ENCODE data around the gene GRK4.
"Not testable (repeated sequence)": the region's sequence is repeated elsewhere in the genome, so short reads cannot be mapped to it uniquely, and the experiment has no call there.

The GRK4 gene

DNA sequence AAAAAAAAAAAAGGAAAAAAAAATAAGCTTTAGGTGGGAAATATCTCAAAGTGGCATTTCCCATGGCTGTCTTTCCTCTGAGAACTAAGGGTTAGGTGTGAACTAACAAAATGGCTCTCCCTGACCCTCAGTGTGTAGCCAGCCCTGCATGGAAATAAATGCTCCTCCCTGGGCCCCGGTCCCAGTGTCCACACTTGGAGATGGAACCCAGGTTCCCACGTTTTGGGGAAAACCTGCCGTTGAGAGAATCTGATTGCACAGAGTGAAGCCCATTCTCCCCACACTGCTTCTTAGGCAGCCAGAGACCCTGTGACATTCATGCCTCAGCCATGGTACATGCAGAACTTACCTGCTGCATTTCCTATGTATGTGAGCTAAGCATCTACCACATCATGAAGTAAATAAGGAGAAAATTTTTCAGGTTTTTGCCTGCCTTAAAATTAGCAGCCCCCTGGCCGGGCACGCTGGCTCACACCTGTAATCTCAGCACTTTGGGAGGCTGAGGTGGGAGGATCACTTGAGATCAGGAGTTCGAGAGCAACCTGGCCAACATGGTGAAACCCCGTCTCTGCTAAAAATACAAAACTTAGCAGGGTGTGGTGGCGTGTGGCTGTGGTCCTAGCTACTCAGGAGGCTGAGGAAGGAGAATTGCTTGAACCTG, 76.5 kb downstream of the GRK4 start:
- DNase-seq (ENCODE audit: low read depth), result no peak

DNA sequence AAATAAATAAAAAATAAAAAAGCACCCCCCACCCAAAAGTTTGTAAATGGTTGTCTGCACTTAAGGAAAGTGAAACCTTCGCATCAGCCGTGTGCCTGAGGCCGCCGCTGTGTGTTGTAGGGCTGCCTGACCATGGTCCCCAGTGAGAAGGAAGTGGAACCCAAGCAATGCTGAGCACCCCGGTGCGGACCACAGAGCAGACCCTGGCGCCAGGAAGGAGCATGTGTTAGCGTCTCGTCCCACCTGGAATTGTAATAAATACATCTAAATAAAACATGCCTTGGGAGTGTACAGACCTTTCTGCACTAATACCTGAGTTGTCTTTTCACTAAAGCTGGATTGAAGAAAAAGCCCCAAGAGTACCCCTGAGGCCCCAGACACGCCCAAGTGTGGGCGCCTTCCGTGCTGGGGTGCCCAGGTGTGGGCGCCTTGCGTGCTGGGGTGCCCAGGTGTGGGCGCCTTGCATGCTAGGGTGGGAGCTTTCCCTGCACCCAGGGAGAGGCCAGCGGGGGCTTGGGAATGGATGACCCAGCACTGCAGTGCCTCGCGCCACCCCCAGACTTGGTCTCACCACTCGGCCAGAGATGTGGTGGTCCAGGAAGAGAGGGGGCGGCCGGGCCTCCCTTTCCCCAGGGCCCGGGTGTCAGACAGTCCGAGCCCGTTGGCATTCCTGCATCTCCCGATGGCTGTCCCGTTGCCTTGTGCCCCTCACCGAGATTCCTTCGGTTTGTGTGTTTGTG, 77.3 kb downstream of the GRK4 start:
- no peak for DNase-seq (ENCODE audit: low read depth)

DNA sequence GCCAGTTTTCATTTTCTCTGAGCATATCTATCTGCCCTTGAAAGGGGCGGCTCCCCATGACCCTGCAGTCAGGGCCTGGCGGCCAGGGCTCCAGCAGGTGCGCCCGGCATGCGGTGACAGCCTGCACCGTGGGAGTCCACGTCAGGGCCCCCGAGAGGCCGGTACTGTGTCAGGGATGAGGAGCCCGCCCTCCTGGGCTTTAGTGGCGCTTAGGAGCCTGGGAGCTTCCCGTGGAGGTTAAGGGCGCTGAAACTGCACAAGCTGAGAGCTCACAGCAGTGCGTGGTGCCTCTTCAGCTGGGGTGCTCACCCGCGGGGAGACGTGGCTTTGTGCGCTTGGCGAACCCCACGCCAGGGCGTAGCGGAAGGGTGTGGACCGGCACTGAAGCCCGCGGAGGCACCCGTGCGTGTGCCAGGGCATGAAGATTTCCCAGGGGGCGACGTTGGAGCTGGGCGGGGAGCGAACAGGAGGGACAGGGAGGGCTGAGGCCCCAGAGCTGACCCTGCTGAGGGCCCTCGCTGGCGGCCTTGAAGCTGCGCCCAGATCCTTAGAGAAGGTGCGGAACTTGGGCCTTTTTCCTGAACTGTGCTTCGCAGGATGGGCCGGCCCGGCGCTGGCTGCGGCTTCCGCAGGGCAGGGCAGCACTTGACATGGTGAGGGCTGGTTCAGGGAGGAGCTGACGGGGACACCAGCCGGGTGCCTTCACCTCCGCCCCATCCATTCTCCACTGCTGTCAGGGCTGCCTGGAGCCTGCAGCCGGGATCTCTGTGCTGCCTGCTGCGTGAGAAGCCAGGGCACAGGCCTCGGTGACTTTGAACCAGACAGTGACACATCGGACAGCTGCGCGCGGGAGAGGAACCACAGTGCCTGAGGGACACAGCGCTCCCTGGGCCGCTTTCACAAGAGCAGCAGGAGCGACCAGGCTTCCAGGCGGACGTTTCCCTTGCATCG, 78.1 kb downstream of the GRK4 start:
- peak; percentile 21 for DNase-seq (ENCODE audit: low read depth)

DNA sequence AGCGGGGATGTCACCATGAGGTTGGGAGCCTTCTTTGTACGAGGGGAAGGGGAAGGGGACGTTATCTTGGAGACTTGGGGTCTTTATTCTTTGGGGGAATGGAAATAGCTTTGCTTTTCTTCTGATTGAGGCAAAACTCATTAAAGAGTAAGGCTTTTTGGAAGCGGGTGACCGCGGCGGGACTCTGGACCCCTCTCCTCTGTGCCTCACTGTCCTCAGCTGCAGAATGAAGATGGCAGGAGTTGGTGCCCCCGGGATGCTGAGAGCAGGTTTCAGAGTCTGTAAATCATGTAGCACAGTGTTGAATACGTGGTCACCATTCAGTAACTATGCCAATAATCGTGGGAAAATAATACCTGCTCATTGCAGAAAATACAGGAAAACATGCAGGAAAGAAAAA, 78.9 kb downstream of the GRK4 start:
- DNase-seq (ENCODE audit: low read depth), result no peak

DNA sequence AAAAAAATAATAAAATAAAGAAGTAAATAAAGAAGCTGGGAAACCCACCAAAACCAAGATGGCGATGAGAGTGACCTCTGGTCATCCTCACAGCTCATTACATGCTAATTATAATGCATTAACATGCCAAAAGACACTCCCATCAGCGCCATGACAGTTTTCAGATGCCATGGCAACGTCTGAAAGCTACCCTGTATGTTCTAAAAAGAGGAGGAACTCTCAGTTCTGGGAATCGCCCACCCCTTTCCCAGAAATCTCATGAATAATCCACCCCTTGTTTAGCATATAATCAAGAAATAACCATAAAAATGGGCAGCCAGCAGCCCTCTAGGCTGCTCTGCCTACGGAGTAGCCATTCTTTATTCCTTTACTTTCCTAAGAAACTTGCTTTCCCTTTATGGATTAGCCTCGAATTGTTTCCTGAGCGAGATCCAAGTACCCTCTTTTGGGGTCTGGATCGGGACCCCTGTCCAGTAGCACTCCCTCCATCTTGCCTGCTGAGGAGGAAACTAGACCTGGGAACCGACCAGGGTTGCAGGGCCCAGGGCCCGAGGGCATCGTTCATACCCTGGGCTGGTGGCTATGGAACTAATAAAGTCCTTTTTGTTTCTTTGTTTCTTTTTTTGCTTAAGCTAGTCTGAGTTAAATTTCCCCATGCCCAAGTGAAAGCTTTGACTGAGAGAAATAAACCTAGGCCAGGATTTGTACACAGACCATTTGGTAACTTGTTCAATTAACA, 80.1 kb downstream of the GRK4 start:
- no peak for DNase-seq (ENCODE audit: low read depth)

DNA sequence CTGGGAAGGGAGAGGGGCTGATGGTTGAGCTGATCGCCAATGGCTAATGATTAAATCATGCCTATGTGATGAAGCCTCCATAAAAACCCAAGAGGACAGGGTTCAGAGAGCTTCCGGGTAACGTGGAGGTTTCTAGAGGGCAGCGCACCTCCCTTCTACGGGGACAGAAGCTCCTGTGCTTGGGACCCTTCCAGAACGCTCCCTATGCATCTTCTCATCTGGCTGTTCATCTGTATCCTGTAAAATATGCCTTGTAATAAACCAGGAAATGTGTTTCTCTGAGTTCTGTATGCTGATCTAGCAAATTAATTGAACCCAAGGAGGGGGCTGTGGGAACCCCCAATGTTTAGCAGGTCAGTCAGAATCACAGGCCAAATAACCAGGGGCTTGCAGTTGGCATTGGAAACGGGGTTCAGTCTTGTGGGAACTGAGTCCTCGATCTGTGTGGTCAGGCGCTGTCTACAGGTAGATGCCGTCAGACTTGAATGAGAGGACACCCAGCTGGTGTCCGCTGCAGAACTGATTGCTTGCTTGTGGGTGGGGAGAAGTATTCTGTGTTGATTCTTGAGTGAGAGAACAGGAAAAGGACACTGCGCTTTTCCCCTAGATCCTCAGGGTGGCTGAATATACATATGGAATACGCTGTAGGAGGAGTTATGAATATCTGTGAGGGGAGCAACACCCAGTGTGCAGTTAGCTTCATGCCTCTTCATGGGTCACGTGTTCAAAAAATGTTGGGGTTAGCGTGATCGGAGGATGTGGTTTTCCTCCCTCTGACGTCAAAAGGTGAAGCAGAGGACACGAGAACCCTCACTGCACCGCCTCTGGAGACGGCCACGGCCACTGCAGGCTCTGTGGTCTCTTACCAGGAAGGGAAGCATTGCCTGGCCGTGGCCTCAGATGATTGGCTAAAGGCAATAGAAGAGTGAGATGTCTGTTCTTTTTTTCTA, 81.8 kb downstream of the GRK4 start:
- peak; percentile 85 for DNase-seq (ENCODE audit: low read depth)

DNA sequence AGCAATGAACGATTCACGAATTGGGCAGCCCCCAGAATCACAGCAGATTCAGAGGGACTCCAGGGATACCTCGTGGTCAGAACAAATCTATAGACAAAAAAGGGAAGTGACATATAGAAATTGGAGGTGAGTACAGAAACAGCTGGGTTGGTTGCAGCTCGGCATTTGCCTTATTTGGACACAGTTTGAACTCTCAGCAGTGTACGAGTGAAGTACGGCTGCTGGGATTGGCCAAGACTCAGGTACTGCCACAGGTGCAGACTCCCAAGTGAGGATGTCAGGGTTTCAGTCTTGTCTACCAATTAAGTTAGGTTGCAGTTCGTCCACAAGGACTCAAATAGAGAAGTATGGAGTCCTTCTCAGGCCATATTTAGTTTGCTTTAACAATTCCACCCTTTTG, 82.8 kb downstream of the GRK4 start:
- DNase-seq (ENCODE audit: low read depth), result no peak

DNA sequence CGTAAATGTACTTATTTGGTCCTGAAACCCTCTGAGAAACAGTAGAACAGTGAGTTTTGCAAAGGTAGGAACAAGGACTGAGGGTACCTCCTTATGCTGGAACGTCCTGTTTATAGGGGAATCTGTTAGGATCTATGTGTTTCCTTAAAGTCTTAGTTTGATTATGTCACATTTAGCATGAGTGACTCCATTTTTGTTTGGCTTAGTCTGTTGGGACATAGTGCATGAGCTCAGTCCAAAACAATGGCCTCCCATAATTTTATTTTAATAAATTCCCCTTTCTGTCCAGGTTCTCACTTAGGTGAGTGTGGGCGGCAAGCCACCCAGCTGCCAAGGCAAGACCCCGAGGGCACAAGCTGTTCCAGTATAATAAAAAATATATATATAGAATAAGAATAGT, 83.3 kb downstream of the GRK4 start:
- no peak for DNase-seq (ENCODE audit: low read depth)

DNA sequence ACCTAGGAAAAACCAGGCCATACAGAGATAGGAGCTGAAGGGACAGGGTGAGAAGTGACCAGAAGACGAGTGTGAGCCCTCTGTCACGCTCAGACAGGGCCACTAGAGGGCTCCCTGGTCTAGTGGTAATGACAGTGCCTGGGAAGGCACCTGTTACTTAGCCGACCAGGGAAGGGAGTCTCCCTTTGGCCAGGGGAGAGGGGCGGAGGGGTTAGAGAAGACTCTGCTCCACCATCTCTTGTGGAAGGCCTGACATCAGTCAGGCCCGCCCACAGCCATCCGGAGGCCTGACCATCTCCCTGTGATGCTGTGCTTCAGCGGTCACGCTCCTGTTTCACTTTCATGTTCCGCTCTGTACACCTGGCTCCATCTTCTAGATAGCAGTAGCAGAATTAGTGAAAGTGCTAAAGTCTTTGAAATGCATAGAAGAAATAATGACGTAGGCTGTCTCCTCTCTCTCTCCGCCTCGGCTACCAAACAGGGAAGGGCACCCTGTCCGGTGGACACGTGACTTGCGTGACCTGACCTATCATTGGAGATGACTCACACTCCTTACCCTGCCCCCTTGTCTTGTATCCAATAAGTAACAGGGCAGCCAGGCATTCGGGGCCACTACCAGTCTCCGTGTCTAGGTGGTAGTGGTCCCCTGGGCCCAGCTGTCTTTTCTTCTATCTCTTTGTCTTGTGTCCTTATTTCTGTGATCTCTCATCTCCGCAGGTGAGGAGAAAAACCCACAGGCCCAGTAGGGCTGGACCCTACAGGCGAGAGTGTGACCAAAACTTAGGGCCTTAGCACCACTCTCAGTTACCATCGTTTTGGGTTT, 84.3 kb downstream of the GRK4 start:
- peak; percentile 48 for DNase-seq (ENCODE audit: low read depth)

DNA sequence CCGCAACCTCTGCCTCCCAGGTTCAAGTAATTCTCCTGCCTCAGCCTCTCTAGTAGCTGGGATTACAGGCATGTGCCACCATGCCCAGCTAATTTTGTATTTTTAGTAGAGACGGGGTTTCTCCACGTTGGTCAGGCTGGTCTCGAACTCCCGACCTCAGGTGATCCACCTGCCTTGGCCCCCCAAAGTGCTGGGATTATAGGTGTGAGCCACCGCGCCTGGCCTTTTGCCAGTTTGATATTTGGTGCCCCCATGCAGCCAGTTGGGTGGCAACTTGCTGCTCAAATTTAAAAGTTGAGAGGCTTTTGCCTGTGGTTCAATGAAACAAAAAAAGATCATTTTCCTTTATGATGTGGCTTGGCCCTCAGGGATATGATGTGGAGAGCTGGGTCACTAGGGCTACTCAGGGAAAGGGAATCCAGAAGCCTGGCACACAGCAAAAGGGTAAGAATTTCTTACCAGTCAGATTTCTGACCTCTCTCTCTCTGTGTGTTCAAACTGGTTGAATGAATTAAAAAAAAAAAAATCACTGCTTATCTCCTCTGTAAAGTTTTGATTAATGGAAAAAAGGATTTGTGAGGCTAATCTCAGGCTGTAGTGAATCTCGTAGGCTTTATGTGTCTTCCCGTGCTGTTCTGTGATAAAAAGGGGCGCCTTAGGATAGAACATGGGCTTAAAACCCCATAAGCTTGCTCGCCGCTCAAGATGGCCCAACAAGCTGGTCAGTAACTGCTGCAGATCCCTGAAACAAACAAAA, 87.9 kb downstream of the GRK4 start:
- not testable (repeated sequence) for DNase-seq (ENCODE audit: low read depth)

DNA sequence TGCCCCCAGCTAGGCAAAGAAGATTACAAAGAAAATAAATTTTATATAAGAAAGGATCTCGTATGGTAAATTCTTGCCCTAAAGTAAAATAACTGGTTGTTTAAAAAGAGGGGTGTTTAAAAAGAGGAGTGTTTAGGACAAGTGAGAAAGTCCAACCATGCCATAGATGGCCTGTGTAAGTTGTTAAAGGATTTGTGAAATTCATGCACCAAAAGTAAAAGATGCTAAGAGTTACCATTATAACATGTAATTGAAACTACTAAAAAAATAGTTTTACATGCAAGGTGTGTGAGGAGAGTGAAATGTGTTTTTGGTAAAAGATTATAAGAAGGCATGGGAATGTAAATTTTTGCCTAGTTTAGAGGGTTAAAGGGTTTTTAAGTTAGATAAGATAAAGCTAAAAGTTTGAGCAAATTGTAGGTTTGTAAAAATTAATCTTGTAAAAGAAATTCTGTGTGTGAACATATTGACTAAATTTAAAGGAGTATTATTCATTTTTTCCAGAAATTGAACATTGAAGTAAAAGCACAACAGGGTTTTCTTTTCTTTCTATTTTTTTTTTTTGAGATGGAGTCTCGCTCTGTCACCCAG, 90.9 kb downstream of the GRK4 start:
- no peak for DNase-seq (ENCODE audit: low read depth)

DNA sequence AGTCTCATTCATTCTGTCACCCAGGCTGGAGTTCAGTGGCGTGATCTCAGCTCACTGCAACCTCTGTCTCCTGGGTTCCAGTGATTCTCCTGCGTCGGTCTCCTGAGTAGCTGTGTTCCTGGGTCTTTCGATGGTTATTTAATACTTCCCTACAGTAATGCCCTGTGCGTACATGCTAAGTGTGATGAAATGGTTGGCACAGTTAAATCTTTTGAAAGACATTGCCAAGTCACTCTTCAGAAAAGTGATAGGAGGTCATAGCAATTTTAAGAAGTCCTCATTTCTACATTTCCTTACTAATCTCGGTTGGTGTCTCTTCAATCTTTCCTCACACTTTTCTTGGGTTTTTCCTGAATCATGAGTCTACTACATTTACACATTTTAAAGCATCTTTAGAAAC, 96.6 kb downstream of the GRK4 start:
- no peak for DNase-seq (ENCODE audit: low read depth)

DNA sequence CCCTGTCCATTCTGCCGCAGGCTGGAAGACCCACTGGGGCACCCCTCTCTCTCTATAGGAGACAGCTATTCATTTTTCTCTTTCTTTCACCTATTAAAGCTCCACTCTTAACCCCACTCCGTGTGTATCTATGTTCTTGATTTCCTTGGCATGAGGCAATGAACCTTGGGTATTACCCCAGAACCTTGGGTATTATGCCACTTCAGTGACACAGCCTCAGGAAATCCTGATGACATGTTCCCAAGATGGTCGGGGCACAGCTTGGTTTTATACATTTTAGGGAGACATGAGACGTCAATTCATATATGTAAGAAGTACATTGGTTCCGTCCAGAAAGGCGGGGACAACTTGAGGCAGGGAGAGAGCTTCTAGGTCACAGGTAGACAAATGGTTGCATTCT, 97.6 kb downstream of the GRK4 start:
- no peak for DNase-seq (ENCODE audit: low read depth)

DNA sequence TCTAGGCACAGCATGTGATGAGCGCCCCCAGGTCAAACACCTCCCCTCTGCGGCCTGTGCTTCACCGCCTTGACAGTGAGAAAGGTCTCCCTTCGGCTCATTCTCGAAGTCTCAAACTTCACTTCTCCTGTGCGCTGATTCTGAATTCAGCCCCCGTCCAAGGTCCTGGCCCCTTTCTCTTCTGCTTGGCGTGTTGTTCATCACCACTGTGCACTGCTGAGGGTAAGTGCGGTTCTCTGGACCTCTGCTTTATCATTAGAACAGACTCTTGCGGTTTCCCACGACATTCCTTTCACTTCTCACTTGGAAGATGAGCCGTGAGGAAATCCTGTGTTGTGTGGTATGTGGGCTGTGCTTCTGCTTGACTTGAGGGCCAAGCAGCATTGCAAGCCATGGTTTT, 99.1 kb downstream of the GRK4 start:
- DNase-seq (ENCODE audit: low read depth), result peak; percentile 98

DNA sequence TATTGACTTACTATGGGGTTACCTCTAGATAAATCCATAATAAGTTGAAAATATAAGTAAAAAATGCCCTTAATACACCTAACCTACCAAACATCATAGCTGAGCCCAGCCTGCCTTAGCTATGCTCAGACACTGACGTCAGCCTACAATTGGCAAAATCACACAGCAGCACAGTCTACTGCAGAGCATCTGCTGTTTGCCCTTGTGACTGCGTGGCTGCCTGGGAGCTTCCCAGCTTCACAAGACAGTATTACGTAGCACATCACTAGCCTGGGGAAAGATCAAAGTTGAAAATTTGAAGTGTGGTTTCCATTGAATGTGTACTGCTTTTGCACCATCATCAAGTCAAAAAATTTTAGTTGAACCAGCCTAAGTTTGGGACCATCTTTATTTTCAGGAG, 102.2 kb downstream of the GRK4 start:
- no peak for DNase-seq (ENCODE audit: low read depth)

DNA sequence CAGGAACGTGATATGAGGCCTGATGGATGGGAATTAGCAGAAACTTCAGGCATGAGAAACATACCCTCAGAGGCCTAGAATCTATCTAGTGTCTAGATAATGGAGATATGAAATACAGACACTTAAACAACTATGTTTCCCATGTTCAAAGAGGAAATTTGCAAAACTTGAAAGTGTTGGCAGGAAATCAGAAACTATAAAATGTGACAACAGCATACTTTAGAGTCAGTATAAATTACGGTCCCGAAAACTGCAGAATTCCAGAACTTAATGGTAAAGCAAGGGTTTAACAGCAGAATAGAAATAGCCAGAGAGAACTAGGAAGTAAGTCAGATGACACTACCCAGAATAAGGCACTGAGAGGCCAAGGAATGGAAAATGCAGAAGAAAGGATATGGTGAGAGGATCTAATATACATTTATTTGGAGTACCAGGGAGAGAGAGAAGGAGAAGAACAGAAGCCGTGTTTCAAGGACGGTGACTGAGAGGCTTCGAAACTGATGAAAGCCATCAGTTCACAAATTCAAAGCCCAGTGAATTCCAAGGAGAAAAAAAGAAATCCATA, 103.5 kb downstream of the GRK4 start:
- no peak for DNase-seq (ENCODE audit: low read depth)

DNA sequence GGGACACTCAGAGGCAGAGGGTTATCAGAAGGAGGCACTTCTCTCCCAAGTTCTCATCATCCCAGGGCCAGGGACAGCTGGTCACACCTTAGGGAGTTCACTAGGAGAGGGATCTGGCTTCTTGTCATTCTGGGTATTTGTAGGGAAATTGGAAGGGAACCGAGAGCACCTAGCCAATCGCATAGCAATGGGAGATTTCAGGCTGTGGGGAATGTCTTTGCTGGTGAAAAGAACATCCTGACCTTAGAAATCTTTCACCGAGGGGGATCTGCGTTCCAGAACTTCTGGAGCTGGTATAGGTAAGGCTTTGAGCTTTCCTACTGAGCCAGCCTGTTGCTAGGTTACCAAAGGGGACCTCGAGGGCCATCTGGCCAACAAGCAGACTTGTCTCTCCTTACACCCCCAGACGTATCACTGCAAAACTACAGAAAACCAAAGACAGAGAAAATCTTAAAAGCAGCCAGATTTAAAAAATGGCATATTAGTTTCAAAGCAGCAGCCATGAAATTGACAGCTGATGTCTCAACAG, 104.2 kb downstream of the GRK4 start:
- DNase-seq (ENCODE audit: low read depth), result no peak

DNA sequence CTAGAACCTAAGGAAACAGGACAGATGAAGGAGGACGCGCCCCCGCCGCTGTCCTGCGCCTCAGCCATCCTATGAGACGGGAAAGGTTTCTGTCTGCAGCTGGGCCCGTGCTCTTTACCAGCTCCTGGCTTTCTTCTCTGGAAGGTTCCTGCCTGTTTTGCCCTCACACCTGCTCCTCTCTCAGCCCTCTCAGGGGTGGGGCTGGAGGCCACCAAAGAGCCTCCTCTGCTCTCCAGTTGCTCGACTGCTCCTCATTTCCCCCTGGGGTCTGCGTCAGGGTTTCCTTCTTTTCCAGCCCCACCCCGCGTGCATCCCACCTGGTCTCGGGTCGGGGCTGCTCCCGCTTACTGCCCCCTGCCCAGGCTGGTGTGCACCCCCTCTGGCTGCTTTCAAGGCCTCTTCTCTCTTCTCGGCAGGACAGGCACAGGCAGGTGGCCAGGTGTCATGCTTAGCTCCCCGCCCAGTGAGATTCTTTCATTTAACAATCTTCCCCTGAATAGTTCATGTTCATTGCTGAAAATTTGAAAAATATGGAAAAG, 106.4 kb downstream of the GRK4 start:
- no peak for DNase-seq (ENCODE audit: low read depth)
